GM12878 (cell line): ENCODE results near the gene PARP2. TPM values are rescaled to one million over a fixed set of nuclear protein-coding genes. Genes with fewer than 3 reads are reported as not detected.

Source experiments
- ATAC-seq: fragments of 200-7000 bp; cut with Tn5 transposase; 3 replicates; pipeline ENCODE4 v1.9.1; 2020; ENCODE audit warnings: mild to moderate bottlenecking, moderate library complexity
- BruUV-seq: library from RNA; stranded (reverse); fragments of 400-500 nt; replicated peaks from 2 replicates; lab custom pipeline; 2021; lab: Mats Ljungman, UMichigan
- CTCF ChIA-PET: fragments of 300-600 bp; sonication (Branson Sonifier 250); formaldehyde crosslinking; extraction: SDS; loops from one replicate; lab custom pipeline; 2021; ENCODE audit warnings: inconsistent platforms; lab: Yijun Ruan, JAX
- POLR2A ChIA-PET: fragments of 350-600 bp; formaldehyde crosslinking; extraction: SDS; loops from one replicate; lab custom pipeline; 2021; ENCODE audit warnings: inconsistent platforms; lab: Charles Lee
- RAD21 ChIA-PET: fragments of 300-600 bp; sonication (Branson Sonifier 250); formaldehyde crosslinking; loops from one replicate; lab custom pipeline; 2023; ENCODE audit warnings: antibody characterized with exemption; ENCODE audit not compliant: unreplicated experiment; lab: Charles Lee
- SMC1A ChIA-PET: fragments of 300-600 bp; sonication (Branson Sonifier 250); formaldehyde crosslinking; loops from one replicate; lab custom pipeline; 2023; ENCODE audit not compliant: unreplicated experiment, uncharacterized antibody; lab: Charles Lee
- DNase-seq: peaks from one replicate; pipeline ENCODE4 v3.0.0-alpha.2; 2011; ENCODE audit warnings: low read depth, low spot score
- FAIRE-seq: peaks from 3 replicates; lab custom pipeline; 2011; peaks lifted over from hg19 to GRCh38; lab: Jason Lieb, UNC
- H2AFZ ChIP-seq: 2 replicates; pipeline ENCODE4 v1.6.0; 2011; ENCODE audit warnings: low read depth, low read length, control low read depth; ENCODE audit not compliant: control insufficient read depth
- H3K27ac ChIP-seq: 2 replicates; pipeline ENCODE4 v1.5.1; 2011; ENCODE audit warnings: control low read depth; ENCODE audit not compliant: control insufficient read depth, insufficient read depth
- H3K27me3 ChIP-seq, 2 experiments: replicated peaks in 1 of 2; 2 replicates each; pipeline versions ENCODE4 v1.6.0 to v1.6.1; 2011; ENCODE audit warnings: low read length in 1 of 2; ENCODE audit not compliant: control insufficient read depth in 2 of 2, insufficient read depth in 2 of 2
- H3K36me3 ChIP-seq, 2 experiments: 2 replicates each; pipeline ENCODE4 v1.5.1; 2011; ENCODE audit warnings: low read length in 1 of 2; ENCODE audit not compliant: control insufficient read depth in 2 of 2, insufficient read depth in 2 of 2
- H3K4me1 ChIP-seq: 2 replicates; pipeline ENCODE4 v1.6.1; 2011; ENCODE audit warnings: mild to moderate bottlenecking, low read length, moderate library complexity, mixed read lengths; ENCODE audit not compliant: control insufficient read depth, insufficient read depth
- H3K4me2 ChIP-seq: 2 replicates; pipeline ENCODE4 v1.6.0; 2011; ENCODE audit warnings: control low read depth; ENCODE audit not compliant: control insufficient read depth, insufficient read depth
- H3K4me3 ChIP-seq: fragments of 200-600 bp; sonication (generic); 2 replicates; pipeline ENCODE4 v1.5.1; 2016
- H3K79me2 ChIP-seq: 2 replicates; pipeline ENCODE4 v1.6.0; 2011; ENCODE audit warnings: low read length; ENCODE audit not compliant: control insufficient read depth, insufficient read depth
- H3K9ac ChIP-seq: 2 replicates; pipeline ENCODE4 v1.8.0; 2011; ENCODE audit warnings: low read length, control low read depth, mixed read lengths; ENCODE audit not compliant: control insufficient read depth, insufficient read depth
- H3K9me3 ChIP-seq: replicated peaks from 3 replicates; pipeline ENCODE4 v1.5.1; 2011; ENCODE audit warnings: mild to moderate bottlenecking, low read length; ENCODE audit not compliant: control insufficient read depth, insufficient read depth
- H4K20me1 ChIP-seq: 2 replicates; pipeline ENCODE4 v1.6.0; 2011; ENCODE audit not compliant: control insufficient read depth, insufficient read depth
- BACH1 ChIP-seq: fragments of 450-650 bp; IDR thresholded peaks from 2 replicates; pipeline ENCODE4 v1.6.1; 2017; ENCODE audit warnings: mild to moderate bottlenecking, borderline replicate concordance
- FOXK2 ChIP-seq: fragments of 450-650 bp; IDR thresholded peaks from 2 replicates; pipeline ENCODE4 v1.6.1; 2017; ENCODE audit warnings: mild to moderate bottlenecking, moderate library complexity
- PAX5 ChIP-seq: IDR thresholded peaks from 2 replicates; pipeline ENCODE4 v1.6.1; 2011; ENCODE audit warnings: low read depth, low read length, borderline replicate concordance
- REST ChIP-seq: IDR thresholded peaks from 2 replicates; pipeline ENCODE4 v1.6.1; 2012; ENCODE audit warnings: mild to moderate bottlenecking, low read depth, low read length
- SMARCA5 ChIP-seq: fragments of 450-650 bp; IDR thresholded peaks from 2 replicates; pipeline ENCODE4 v1.6.1; 2017; ENCODE audit warnings: mild to moderate bottlenecking
- SREBF2 ChIP-seq: IDR thresholded peaks from 2 replicates; pipeline ENCODE4 v1.6.1; 2012; ENCODE audit warnings: mild to moderate bottlenecking, low read length
- TAF1 ChIP-seq: IDR thresholded peaks from 2 replicates; pipeline ENCODE4 v1.6.1; 2011; ENCODE audit warnings: mild to moderate bottlenecking, low read depth, low read length, borderline replicate concordance
- WGBS: methylation state at CpG from one replicate; pipeline ENCODE4 v1.1.6; 2016; ENCODE audit warnings: low lambda C conversion rate; ENCODE audit not compliant: insufficient replicate concordance, insufficient coverage; ENCODE audit errors: missing lambda C conversion rate; 5-methylcytosine and 5-hydroxymethylcytosine counted together
- in situ Hi-C: fragments of 300-500 bp; cut with MboI; formaldehyde crosslinking; loops from 9 replicates; pipeline ENCODE4 v1.14.3; 2018; ENCODE audit warnings: mixed read lengths
- intact Hi-C: fragments of 100-400 bp; cut with micrococcal nuclease; formaldehyde crosslinking; loops from one replicate; pipeline ENCODE4 v1.14.2; 2022; ENCODE audit not compliant: unreplicated experiment
- polyA plus RNA-seq, 11 experiments: library from polyadenylated mRNA; depleted of rRNA in 4 of 11; unstranded in 6 of 11; stranded (reverse) in 5 of 11; fragments of >200 nt; fragmentation: Nextera tagmentation in 4 of 11; fragmentation: Illumina TruSeq in 1 of 11; extraction: Ambion mirVana in 4 of 11; extraction: Trizol in 1 of 11; gene quantifications; 1 replicate in 1 of 11; 2 replicates in 10 of 11; pipeline versions ENCODE4 v1.2.1 to v1.2.3, GENCODE V29; 2011 to 2016; ENCODE audit warnings: inconsistent platforms in 2 of 11, missing spikeins in 2 of 11, low read depth in 1 of 11
- total RNA-seq, 4 experiments: library from RNA; depleted of rRNA in 3 of 4; stranded (reverse); fragments of >200 nt in 3 of 4; fragmentation: Illumina TruSeq in 1 of 4; extraction: Trizol in 1 of 4; gene quantifications; 2 replicates each; pipeline versions ENCODE4 v1.2.1 to v1.2.3, GENCODE V29; 2013 to 2021

The PARP2 gene
- total and polyA plus RNA-seq, 10 of the 15 experiments (the other 5 are each of a cell fraction or from before 2014, with no cell fraction given): 26.7 to 75.4 (median 42.3) TPM

GRCh38 chr14:20343862-20344220 is 406 bp downstream of the PARP2 start:
- H3K4me1 ChIP-seq: no peaks in the 10 kb centered on the region
- H4K20me1 ChIP-seq: no peaks in the 10 kb centered on the region
- TF ChIP-seq SMARCA5 (0 out of 2 replicates have a peak, but pooled peaks have one; percentile 16), BACH1 (0 out of 2 replicates have a peak, but pooled peaks have one; percentile 13), SREBF2 (no peak)
- no peaks in the 10 kb centered on the region for H3K9me3 ChIP-seq
- H3K4me3 ChIP-seq: peak overlapping the region; percentile 81
- no peak for ATAC-seq
- ChIA-PET SMC1A (interaction anchor here (1.1 to 6.3 kb wide), 11 partner anchors 11 to 337 kb away, joined by 3 to 65 read pairs (median 9); partner anchors contain the start of genes APEX1, CCNB1IP1 and PIP4P1), RAD21 (interaction anchor here (0.6 to 4.1 kb wide), 19 partner anchors 9 to 342 kb away, joined by 3 to 55 read pairs (median 6); partner anchors contain the start of genes APEX1, CCNB1IP1, OSGEP and PIP4P1), CTCF (interaction anchor here (0.8 to 5.1 kb wide), 13 partner anchors 8 to 340 kb away, joined by 3 to 62 read pairs (median 5); partner anchors contain the start of genes CCNB1IP1 and TEP1), POLR2A (interaction anchor here (0.7 to 4.7 kb wide), 9 partner anchors 11 to 338 kb away, joined by 3 to 96 read pairs (median 14); partner anchors contain the start of genes APEX1, CCNB1IP1, OSGEP and PIP4P1)
- H3K79me2 ChIP-seq: peaks cover 10% of the 10 kb centered on the region
- in situ Hi-C loops: no loop called here
- FAIRE-seq: peak; percentile 7
- WGBS: 0% methylated on average over 3 of the region's 3 CpGs
- peak overlapping the region; percentile 89 for H3K27ac ChIP-seq
- DNase-seq: no peak
- H3K9ac ChIP-seq: peak overlapping the region; percentile 94
- intact Hi-C loops: loop anchor here (1.0 to 5.0 kb wide), 7 partner anchors 68 to 758 kb away; partner anchors contain the start of genes APEX1, PIP4P1, TEP1 and TMEM253
- peak overlapping the region; percentile 86 for H2AFZ ChIP-seq
- peak overlapping the region; percentile 86 for H3K4me2 ChIP-seq
- no peaks in the 10 kb centered on the region for H3K27me3 ChIP-seq
- H3K36me3 ChIP-seq: peaks cover under 1 to 10% of the 10 kb centered on the region in 2 experiments; a peak in 2 of 4 replicates
- TSS peak; percentile 77 for BruUV-seq

GRCh38 chr14:20345366-20345765 is 1.9 kb downstream of the PARP2 start:
- BruUV-seq: no TSS peak
- SMC1A ChIA-PET: interaction anchor here (6.3 kb wide), 1 partner anchor 17 kb away, joined by 65 read pairs; no protein-coding TSS in a partner anchor
- Histone ChIP-seq H3K79me2 (peaks cover 10% of the 10 kb centered on the region), H2AFZ (no peak overlapping the region), H3K4me3 (no peak overlapping the region), H3K4me2 (no peak overlapping the region), H3K27me3 (no peaks in the 10 kb centered on the region), H3K36me3 (peaks cover 1 to 10% of the 10 kb centered on the region in 2 experiments; a peak in 2 of 4 replicates), H3K27ac (no peak overlapping the region), H3K9me3 (no peaks in the 10 kb centered on the region), H3K9ac (no peak overlapping the region), H4K20me1 (no peaks in the 10 kb centered on the region), H3K4me1 (no peaks in the 10 kb centered on the region)
- no peak for ATAC-seq
- intact Hi-C loops: no loop called here
- RAD21 ChIA-PET: interaction anchor here (4.1 kb wide), 1 partner anchor 263 kb away, joined by 28 read pairs; no protein-coding TSS in a partner anchor
- 100% methylated on average over 1 of the region's 1 CpG for WGBS
- POLR2A ChIA-PET: no interaction called here
- CTCF ChIA-PET: interaction anchor here (1.1 to 5.1 kb wide), 3 partner anchors 11 to 18 kb away, joined by 3 to 61 read pairs (median 3); no protein-coding TSS in a partner anchor
- in situ Hi-C loops: no loop called here
- no peak for DNase-seq
- no peak for FAIRE-seq
- TF ChIP-seq FOXK2 (no peak), PAX5 (no peak), REST (no peak), TAF1 (no peak)
